ENCODE data around the gene LRCH4. TPM values are rescaled to one million over a fixed set of nuclear protein-coding genes. Genes with fewer than 3 reads are reported as not detected.
A peak's percentile ranks its signal among the peaks of the same experiment; 100 is the strongest.

LRCH4 gene
- total and polyA plus RNA-seq, 2 of the 13 experiments (the other 11 are each of a cell fraction or from before 2014, with no cell fraction given) = 7.0 to 9.3 TPM

DNA sequence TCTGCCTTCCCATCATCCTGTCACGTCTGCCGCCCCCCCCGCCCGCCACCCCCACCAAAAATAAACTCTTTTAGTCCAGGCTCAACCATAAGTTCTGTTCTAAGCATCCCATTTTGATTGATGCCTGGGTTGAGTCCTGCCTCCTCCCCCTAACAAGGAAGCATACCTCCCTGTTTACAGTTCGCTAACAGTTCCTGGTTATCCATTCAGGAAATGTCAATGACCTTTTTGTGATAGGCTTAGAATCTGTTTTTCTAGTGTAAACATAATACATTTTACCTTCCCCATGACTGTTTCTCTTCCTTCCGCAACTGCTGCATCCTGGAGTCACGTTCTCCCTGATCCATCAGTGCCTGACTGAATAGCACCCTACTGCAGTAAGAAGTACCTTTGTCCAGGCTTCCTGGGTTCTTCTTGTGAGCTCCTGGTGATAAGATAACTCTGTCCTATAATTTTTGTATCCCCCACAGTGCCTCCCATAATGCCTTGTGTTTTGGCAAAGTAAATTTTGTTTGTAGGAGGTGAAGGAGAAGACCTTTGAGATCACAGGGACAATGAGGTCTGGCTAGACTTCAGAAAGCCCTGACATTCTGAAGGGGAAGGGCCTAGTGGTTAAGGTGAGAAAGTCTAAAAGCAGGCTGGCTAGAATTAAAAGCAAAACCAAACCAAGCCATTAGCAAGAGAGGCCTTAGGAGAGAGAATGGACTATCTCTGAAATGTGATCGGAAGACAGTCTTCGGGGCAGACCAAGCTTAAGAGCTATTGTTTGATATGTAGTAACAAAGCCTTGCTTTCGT lies 39.6 kb downstream of the LRCH4 start (continued):
- TF ChIP-seq NONO (IDR thresholded peaks at IDR 0.05) (no peak), NONO (CRISPR knock-in tag; conservative IDR thresholded peaks at IDR 0.05) (peak; percentile 63; the same call in 1 of the 2 replicates), PLRG1 (conservative IDR thresholded peaks at IDR 0.05) (no peak)

DNA sequence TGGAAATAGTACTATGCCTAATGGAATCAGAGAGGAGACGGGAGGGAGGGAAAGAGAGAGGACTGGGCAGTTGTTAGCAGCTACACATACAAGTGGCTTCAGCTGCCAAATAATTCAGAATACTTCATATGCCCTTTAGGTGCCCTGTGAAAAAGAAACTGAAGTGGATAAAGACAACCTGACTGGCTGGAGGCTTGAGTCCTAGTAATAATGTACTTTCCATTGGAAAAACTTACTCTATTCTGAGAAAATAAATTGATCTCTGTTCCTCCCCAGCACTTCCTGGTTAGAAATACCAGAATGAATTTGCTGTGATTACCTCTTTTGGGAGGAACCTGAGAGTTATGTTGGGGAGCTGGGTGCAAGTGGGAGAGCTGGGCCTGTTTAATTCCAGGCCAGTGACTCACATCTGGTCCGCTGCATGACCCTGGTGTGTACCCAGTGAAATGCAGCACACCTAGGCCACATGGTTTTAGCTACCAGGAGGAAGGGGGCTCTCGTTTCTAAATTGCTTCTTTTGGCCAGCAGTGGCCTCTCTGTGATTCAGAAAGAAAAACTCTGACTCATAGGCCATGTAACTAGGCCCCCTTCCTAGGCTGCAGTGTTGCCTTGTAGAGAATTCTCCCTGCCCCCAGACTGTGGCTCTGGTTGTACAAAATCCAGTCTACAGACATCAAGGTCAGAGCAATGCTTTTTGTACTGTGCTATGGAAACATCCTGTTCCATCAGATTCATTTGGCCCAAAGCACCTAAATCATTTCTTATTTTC lies 40.4 kb downstream of the LRCH4 start:
- H3K27ac ChIP-seq (ENCODE audit: extremely low read length, insufficient read depth, low read length) = peak overlapping the region; percentile 94
- H3K4me3 ChIP-seq (replicated peaks in 1 of 3; ENCODE audit: insufficient read depth in 1 of 3, low read depth in 2 of 3, low read length in 3 of 3) = peak overlapping the region; percentile 17 to 39 (median 23); a peak in 5 of 6 replicates
- FAIRE-seq (no peak), ATAC-seq (peak; percentile 87), DNase-seq (ENCODE audit: low spot score) (peak; percentile 95)
- H3K79me2 ChIP-seq (ENCODE audit: insufficient read depth, low read length) = peaks cover 71% of the 10 kb centered on the region
- H3K36me3 ChIP-seq (replicated peaks in 1 of 2; ENCODE audit: control insufficient read depth in 1 of 2, insufficient read depth in 2 of 2, low read length in 2 of 2) = peaks cover 7 to 30% of the 10 kb centered on the region in 2 experiments
- intact Hi-C loops (cut with micrococcal nuclease; ENCODE audit: unreplicated experiment) = loop anchor here (1.0 kb wide), 1 partner anchor 52 kb away; no protein-coding TSS in a partner anchor
- 5% methylated on average over 3 of the region's 3 CpGs for WGBS (ENCODE audit: low lambda C conversion rate)
- peaks cover 91% of the 10 kb centered on the region for H3K4me1 ChIP-seq (ENCODE audit: insufficient read depth, low read length)
- no peaks in the 10 kb centered on the region for H3K27me3 ChIP-seq (ENCODE audit: control insufficient read depth in 1 of 2, insufficient read depth in 2 of 2, low read length in 2 of 2)
- no peak overlapping the region for H2AFZ ChIP-seq (ENCODE audit: low read length)
- POLR2A ChIA-PET = interaction anchor here (0.5 to 2.7 kb wide), 14 partner anchors 10 to 344 kb away, joined by 3 to 19 read pairs (median 6); partner anchors contain the start of genes FBXO24, LRCH4, MEPCE and TSC22D4
- no peaks in the 10 kb centered on the region for H3K9me3 ChIP-seq (ENCODE audit: low read length)
- H4K20me1 ChIP-seq (ENCODE audit: insufficient read depth, low read length) = no peaks in the 10 kb centered on the region
- BruUV-seq (replicated peaks) = TSS peak; percentile 70
- in situ Hi-C loops (cut with HindIII; ENCODE audit: extremely low pct_ligation_motif_present, low pct_unique_long_range_greater_than_20kb) = no loop called here
- peak overlapping the region; percentile 86 for H3K4me2 ChIP-seq (ENCODE audit: low read depth, low read length)
- peak overlapping the region; percentile 76 for H3K9ac ChIP-seq (ENCODE audit: insufficient read depth, low read depth, low read length)
- CTCF ChIA-PET (ENCODE audit: low intra/inter-chr PET ratio, low total read pairs) = interaction anchor here (1.1 kb wide), 1 partner anchor 14 kb away, joined by 4 read pairs; no protein-coding TSS in a partner anchor
- TF ChIP-seq, protein P1, sequence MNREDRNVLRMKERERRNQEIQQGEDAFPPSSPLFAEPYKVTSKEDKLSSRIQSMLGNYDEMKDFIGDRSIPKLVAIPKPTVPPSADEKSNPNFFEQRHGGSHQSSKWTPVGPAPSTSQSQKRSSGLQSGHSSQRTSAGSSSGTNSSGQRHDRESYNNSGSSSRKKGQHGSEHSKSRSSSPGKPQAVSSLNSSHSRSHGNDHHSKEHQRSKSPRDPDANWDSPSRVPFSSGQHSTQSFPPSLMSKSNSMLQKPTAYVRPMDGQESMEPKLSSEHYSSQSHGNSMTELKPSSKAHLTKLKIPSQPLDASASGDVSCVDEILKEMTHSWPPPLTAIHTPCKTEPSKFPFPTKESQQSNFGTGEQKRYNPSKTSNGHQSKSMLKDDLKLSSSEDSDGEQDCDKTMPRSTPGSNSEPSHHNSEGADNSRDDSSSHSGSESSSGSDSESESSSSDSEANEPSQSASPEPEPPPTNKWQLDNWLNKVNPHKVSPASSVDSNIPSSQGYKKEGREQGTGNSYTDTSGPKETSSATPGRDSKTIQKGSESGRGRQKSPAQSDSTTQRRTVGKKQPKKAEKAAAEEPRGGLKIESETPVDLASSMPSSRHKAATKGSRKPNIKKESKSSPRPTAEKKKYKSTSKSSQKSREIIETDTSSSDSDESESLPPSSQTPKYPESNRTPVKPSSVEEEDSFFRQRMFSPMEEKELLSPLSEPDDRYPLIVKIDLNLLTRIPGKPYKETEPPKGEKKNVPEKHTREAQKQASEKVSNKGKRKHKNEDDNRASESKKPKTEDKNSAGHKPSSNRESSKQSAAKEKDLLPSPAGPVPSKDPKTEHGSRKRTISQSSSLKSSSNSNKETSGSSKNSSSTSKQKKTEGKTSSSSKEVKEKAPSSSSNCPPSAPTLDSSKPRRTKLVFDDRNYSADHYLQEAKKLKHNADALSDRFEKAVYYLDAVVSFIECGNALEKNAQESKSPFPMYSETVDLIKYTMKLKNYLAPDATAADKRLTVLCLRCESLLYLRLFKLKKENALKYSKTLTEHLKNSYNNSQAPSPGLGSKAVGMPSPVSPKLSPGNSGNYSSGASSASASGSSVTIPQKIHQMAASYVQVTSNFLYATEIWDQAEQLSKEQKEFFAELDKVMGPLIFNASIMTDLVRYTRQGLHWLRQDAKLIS (CRISPR knock-in tag; IDR thresholded peaks at IDR 0.05) = peak; percentile 72; the same call in 1 of the 2 replicates
- no peak for TF ChIP-seq DNMT1 (CRISPR knock-in tag; IDR thresholded peaks at IDR 0.05)
- no peak for TF ChIP-seq RBM22 (optimal IDR thresholded peaks at IDR 0.05; ENCODE audit: low read length)
- no peak; the same call in 1 of the 2 replicates for TF ChIP-seq KDM2A (CRISPR knock-in tag; IDR thresholded peaks at IDR 0.05; ENCODE audit: borderline replicate concordance, low read depth)
- peak; percentile 38 for TF ChIP-seq KLF6 (CRISPR knock-in tag; IDR thresholded peaks at IDR 0.05)
- TF ChIP-seq REXO4 (CRISPR knock-in tag; IDR thresholded peaks at IDR 0.05; ENCODE audit: borderline replicate concordance) = no peak
- TF ChIP-seq MYC (CRISPR knock-in tag; IDR thresholded peaks at IDR 0.05; ENCODE audit: borderline replicate concordance) = peak; percentile 89
- peak; percentile 87 for TF ChIP-seq JUND (CRISPR knock-in tag; IDR thresholded peaks at IDR 0.05)
- no peak for TF ChIP-seq CEBPB (IDR thresholded peaks at IDR 0.05; ENCODE audit: borderline replicate concordance, low read depth, low read length)

Data from HepG2 (cell line).